ENCODE measurements around the gene ADAMTS16. TPM values are rescaled to one million over a fixed set of nuclear protein-coding genes. Genes with fewer than 3 reads are reported as not detected.
A peak's percentile ranks its signal among the peaks of the same experiment; 100 is the strongest.

ADAMTS16 gene
- total and polyA plus RNA-seq, 2 experiments from 2014 or later: 2.8 to 15.4 TPM

DNA sequence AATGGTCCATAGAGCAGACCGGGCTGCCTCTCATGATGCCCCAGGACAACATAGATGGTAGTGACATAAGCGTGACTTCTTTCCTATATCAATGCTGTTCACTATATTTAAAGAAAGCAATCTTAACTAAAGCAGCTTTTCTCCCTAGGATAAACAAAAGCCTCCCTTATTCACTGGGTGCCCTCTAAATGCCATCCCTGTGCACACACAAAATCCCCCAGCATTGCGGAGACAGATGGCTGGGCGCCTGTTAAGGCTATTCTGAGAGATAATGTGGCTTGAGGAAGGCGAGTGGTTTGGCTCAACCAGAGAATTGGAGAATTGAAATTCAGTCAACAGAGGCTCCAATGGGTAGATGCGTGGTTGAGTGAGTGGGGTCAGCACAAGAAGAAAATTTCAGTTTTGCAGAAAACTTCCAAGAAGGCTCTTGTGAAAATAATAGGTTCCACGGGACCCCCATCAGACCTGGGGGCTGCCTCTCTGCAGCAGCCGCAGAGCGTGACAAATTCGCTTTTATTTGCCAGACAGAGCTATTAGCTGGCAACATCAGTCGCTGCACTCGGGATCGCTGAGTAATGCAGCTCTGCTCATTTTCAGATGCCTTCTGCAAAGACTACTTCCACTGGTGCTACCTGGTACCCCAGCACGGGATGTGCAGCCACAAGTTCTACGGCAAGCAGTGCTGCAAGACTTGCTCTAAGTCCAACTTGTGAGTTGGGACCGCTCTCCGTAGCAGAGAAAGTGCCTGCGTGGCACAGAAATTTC, 178.5 kb downstream of the ADAMTS16 start:
- no peak overlapping the region for H3K4me3 ChIP-seq
- Mint-ChIP-seq H3K4me1 (peaks cover 22% of the 10 kb centered on the region), H3K27me3 (ENCODE audit: insufficient read depth, low read depth, poor library complexity) (no peaks in the 10 kb centered on the region), H3K36me3 (ENCODE audit: low read depth) (peaks cover 12% of the 10 kb centered on the region), H3K4me3 (no peak overlapping the region), H3K27ac (peak overlapping the region; percentile 56), H3K9me3 (no peaks in the 10 kb centered on the region)
- H3K4me2 ChIP-seq: no peak overlapping the region
- H2AFZ ChIP-seq: no peak overlapping the region
- H3K79me2 ChIP-seq (replicated peaks; ENCODE audit: insufficient read depth): no peaks in the 10 kb centered on the region
- no peaks in the 10 kb centered on the region for H3K36me3 ChIP-seq (ENCODE audit: insufficient read depth)
- ATAC-seq (no peak), DNase-seq (ENCODE audit: low spot score) (no peak)
- H3K27ac ChIP-seq (ENCODE audit: low read depth): no peak overlapping the region
- no peaks in the 10 kb centered on the region; the same call in 1 of the 2 replicates for H4K20me1 ChIP-seq (replicated peaks; ENCODE audit: insufficient read depth)
- H3K27me3 ChIP-seq (ENCODE audit: insufficient read depth): no peaks in the 10 kb centered on the region
- H3K4me1 ChIP-seq (ENCODE audit: insufficient read depth): no peaks in the 10 kb centered on the region
- H3K9me2 ChIP-seq (ENCODE audit: insufficient read depth): no peaks in the 10 kb centered on the region
- H3F3A ChIP-seq (replicated peaks; ENCODE audit: low read depth): no peaks in the 10 kb centered on the region
- TF ChIP-seq, protein P1, sequence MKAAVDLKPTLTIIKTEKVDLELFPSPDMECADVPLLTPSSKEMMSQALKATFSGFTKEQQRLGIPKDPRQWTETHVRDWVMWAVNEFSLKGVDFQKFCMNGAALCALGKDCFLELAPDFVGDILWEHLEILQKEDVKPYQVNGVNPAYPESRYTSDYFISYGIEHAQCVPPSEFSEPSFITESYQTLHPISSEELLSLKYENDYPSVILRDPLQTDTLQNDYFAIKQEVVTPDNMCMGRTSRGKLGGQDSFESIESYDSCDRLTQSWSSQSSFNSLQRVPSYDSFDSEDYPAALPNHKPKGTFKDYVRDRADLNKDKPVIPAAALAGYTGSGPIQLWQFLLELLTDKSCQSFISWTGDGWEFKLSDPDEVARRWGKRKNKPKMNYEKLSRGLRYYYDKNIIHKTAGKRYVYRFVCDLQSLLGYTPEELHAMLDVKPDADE (IDR thresholded peaks at IDR 0.05): no peak
- no peak for TF ChIP-seq JUNB (IDR thresholded peaks at IDR 0.05; ENCODE audit: unreplicated experiment)
- no peak for TF ChIP-seq CTCF (conservative IDR thresholded peaks at IDR 0.05; ENCODE audit: low read depth in 2 of 2)
- no peak for TF ChIP-seq NANOG (IDR thresholded peaks at IDR 0.05; ENCODE audit: borderline replicate concordance)
- no peak for TF ChIP-seq EZH2phosphoT487 (IDR thresholded peaks at IDR 0.05; ENCODE audit: unreplicated experiment)
- TF ChIP-seq EZH2 (IDR thresholded peaks at IDR 0.05; ENCODE audit: low read depth, unreplicated experiment): no peak
- TF ChIP-seq CREB1 (CRISPR knock-in tag; IDR thresholded peaks at IDR 0.05; ENCODE audit: low read depth): no peak
- no peak for TF ChIP-seq ZNF462 (CRISPR knock-in tag; IDR thresholded peaks at IDR 0.05)
- TF ChIP-seq ZNF114 (CRISPR knock-in tag; IDR thresholded peaks at IDR 0.05): no peak
- TF ChIP-seq, protein P2, sequence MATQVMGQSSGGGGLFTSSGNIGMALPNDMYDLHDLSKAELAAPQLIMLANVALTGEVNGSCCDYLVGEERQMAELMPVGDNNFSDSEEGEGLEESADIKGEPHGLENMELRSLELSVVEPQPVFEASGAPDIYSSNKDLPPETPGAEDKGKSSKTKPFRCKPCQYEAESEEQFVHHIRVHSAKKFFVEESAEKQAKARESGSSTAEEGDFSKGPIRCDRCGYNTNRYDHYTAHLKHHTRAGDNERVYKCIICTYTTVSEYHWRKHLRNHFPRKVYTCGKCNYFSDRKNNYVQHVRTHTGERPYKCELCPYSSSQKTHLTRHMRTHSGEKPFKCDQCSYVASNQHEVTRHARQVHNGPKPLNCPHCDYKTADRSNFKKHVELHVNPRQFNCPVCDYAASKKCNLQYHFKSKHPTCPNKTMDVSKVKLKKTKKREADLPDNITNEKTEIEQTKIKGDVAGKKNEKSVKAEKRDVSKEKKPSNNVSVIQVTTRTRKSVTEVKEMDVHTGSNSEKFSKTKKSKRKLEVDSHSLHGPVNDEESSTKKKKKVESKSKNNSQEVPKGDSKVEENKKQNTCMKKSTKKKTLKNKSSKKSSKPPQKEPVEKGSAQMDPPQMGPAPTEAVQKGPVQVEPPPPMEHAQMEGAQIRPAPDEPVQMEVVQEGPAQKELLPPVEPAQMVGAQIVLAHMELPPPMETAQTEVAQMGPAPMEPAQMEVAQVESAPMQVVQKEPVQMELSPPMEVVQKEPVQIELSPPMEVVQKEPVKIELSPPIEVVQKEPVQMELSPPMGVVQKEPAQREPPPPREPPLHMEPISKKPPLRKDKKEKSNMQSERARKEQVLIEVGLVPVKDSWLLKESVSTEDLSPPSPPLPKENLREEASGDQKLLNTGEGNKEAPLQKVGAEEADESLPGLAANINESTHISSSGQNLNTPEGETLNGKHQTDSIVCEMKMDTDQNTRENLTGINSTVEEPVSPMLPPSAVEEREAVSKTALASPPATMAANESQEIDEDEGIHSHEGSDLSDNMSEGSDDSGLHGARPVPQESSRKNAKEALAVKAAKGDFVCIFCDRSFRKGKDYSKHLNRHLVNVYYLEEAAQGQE (IDR thresholded peaks at IDR 0.05; ENCODE audit: unreplicated experiment): no peak
- no peak for TF ChIP-seq POLR2AphosphoS5 (IDR thresholded peaks at IDR 0.05; ENCODE audit: low read depth)
- no peak for TF ChIP-seq STAT1 (IDR thresholded peaks at IDR 0.05; ENCODE audit: unreplicated experiment)
- TF ChIP-seq ZNF331 (CRISPR knock-in tag; IDR thresholded peaks at IDR 0.05; ENCODE audit: low read depth): no peak
